GM21786 (cell line): ENCODE measurements around the gene CNTNAP5.

Experiments
- ATAC-seq: cut with Tn5 transposase; IDR thresholded peaks from one replicate; pipeline ENCODE4 v1.9.1; 2021; ENCODE audit not compliant: unreplicated experiment

Gene CNTNAP5

GRCh38 chr2:124666976-124667375 is 641.9 kb downstream of the CNTNAP5 start:
- ATAC-seq, result no peak

GRCh38 chr2:124668161-124668560 is 643.1 kb downstream of the CNTNAP5 start:
- ATAC-seq, result no peak

- ATAC-seq, result no peak
Measured at GRCh38 chr2:124670187-124670586, 645.1 kb downstream of the CNTNAP5 start.

GRCh38 chr2:124678043-124678442 is 653.0 kb downstream of the CNTNAP5 start:
- no peak for ATAC-seq

- no peak for ATAC-seq
Measured at GRCh38 chr2:124683536-124684428, 658.7 kb downstream of the CNTNAP5 start.

- no peak for ATAC-seq
Measured at GRCh38 chr2:124689348-124689747, 664.3 kb downstream of the CNTNAP5 start.

- no peak for ATAC-seq
Measured at GRCh38 chr2:124692216-124692615, 667.1 kb downstream of the CNTNAP5 start.

- ATAC-seq, result no peak
Measured at GRCh38 chr2:124692707-124693106, 667.6 kb downstream of the CNTNAP5 start.

GRCh38 chr2:124693156-124693555 is 668.1 kb downstream of the CNTNAP5 start:
- ATAC-seq, result no peak

GRCh38 chr2:124698979-124699565 is 674.0 kb downstream of the CNTNAP5 start:
- ATAC-seq, result no peak

GRCh38 chr2:124702777-124703176 is 677.7 kb downstream of the CNTNAP5 start:
- ATAC-seq, result no peak

GRCh38 chr2:124704071-124704925 is 679.2 kb downstream of the CNTNAP5 start:
- no peak for ATAC-seq

GRCh38 chr2:124708661-124709060 is 683.6 kb downstream of the CNTNAP5 start:
- no peak for ATAC-seq

- no peak for ATAC-seq
Measured at GRCh38 chr2:124713969-124714368, 688.9 kb downstream of the CNTNAP5 start.

- no peak for ATAC-seq
Measured at GRCh38 chr2:124725187-124725586, 700.1 kb downstream of the CNTNAP5 start.

- no peak for ATAC-seq
Measured at GRCh38 chr2:124740636-124741035, 715.5 kb downstream of the CNTNAP5 start.

- no peak for ATAC-seq
Measured at GRCh38 chr2:124753842-124754241, 728.8 kb downstream of the CNTNAP5 start.

GRCh38 chr2:124755386-124755785 is 730.3 kb downstream of the CNTNAP5 start:
- no peak for ATAC-seq

- no peak for ATAC-seq
Measured at GRCh38 chr2:124756048-124756447, 731.0 kb downstream of the CNTNAP5 start.

- ATAC-seq, result no peak
Measured at GRCh38 chr2:124762388-124762787, 737.3 kb downstream of the CNTNAP5 start.

- ATAC-seq, result no peak
Measured at GRCh38 chr2:124763611-124764010, 738.5 kb downstream of the CNTNAP5 start.
